Activated T-helper 17 cell treated with anti-CD3 and anti-CD28 coated beads, Interleukin-2, amount 50 U/mL, for 72 hours (primary cell): ENCODE results near the gene BAG1. TPM values are rescaled to one million over a fixed set of nuclear protein-coding genes. Genes with fewer than 3 reads are reported as not detected.

Experiments
- ATAC-seq: fragments of 150-1000 bp; cut with Tn5 transposase; replicated peaks from 2 replicates; pipeline ENCODE4 v1.10.0; 2021; ENCODE audit warnings: mild to moderate bottlenecking, moderate library complexity
- H3K27ac Mint-ChIP-seq: one replicate; pipeline ENCODE4 v1.8.0; 2022; ENCODE audit warnings: mixed read lengths
- H3K27me3 Mint-ChIP-seq: one replicate; pipeline ENCODE4 v1.8.0; 2022; ENCODE audit warnings: mixed read lengths
- H3K36me3 Mint-ChIP-seq: one replicate; pipeline ENCODE4 v1.8.0; 2022; ENCODE audit warnings: low read depth, mild to moderate bottlenecking, mixed read lengths
- H3K4me1 Mint-ChIP-seq: one replicate; pipeline ENCODE4 v1.8.0; 2022; ENCODE audit warnings: mixed read lengths
- H3K4me3 Mint-ChIP-seq: one replicate; pipeline ENCODE4 v1.8.0; 2022; ENCODE audit warnings: mild to moderate bottlenecking, mixed read lengths
- H3K9me3 Mint-ChIP-seq: one replicate; pipeline ENCODE4 v1.8.0; 2022; ENCODE audit warnings: mixed read lengths
- total RNA-seq, 2 donors: library from RNA; stranded (reverse); gene quantifications; one replicate each; pipeline ENCODE4 v1.2.3, GENCODE V29; 2022

BAG1 gene
- total RNA-seq, 2 donors from 2014 or later: 41.2 to 95.2 TPM

DNA sequence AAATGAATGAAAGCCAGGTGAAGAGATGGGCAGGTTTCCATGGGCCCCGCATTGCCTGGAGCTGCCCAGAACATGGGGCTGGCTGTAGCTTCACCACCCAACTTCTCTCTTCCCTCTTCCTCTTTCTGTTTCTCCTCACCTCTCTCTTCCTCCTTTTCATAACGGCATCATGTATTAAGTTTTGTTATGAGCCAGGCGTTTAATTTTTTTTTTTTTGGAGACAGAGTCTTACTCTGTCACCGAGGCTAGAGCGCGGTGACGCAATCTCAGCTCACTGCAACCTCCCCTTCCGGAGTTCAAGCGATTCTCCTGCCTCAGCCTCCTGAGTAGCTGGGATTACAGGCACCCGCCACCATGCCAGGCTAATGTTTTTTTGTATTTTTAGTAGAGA, 37.5 kb downstream of the BAG1 start:
- no peak for ATAC-seq
- no peaks in the 10 kb centered on the region for H3K36me3 Mint-ChIP-seq
- H3K27me3 Mint-ChIP-seq: peaks cover 3% of the 10 kb centered on the region
- no peak overlapping the region for H3K27ac Mint-ChIP-seq
- no peaks in the 10 kb centered on the region for H3K9me3 Mint-ChIP-seq
- H3K4me1 Mint-ChIP-seq: peaks cover 9% of the 10 kb centered on the region
- H3K4me3 Mint-ChIP-seq: no peak overlapping the region

GRCh38 chr9:33225319-33226147, 39.0 kb downstream of the BAG1 start:
- no peaks in the 10 kb centered on the region for H3K9me3 Mint-ChIP-seq
- ATAC-seq: peak; percentile 73
- peaks cover 3% of the 10 kb centered on the region for H3K27me3 Mint-ChIP-seq
- no peaks in the 10 kb centered on the region for H3K36me3 Mint-ChIP-seq
- peak overlapping the region; percentile 39 for H3K27ac Mint-ChIP-seq
- no peak overlapping the region for H3K4me3 Mint-ChIP-seq
- peaks cover 9% of the 10 kb centered on the region for H3K4me1 Mint-ChIP-seq

GRCh38 chr9:33223696-33224095, 40.8 kb downstream of the BAG1 start:
- ATAC-seq: no peak
- Mint-ChIP-seq H3K27ac (no peak overlapping the region), H3K27me3 (peaks cover 3% of the 10 kb centered on the region)

DNA sequence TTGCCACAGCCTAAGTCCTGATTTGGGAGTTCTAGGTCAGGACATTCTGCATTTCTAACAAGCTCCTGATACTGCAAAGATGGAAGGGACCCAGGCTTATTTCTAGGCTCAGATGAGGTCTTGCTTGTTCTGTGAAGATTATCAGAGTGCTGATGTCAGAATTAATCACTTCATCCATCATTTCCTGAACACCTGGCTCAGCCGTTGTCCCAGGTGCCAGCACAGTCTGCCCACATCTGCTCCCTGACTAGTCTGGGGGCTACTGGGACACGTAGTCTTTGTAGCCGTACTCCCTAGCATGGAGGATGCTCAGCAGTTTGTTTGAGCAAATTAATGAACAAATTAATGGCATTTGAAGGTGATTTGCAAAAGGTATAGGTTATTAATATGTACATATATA, 42.5 kb downstream of the BAG1 start:
- Mint-ChIP-seq H3K27me3 (peaks cover 3% of the 10 kb centered on the region), H3K9me3 (no peaks in the 10 kb centered on the region), H3K36me3 (no peaks in the 10 kb centered on the region), H3K4me1 (peaks cover 9% of the 10 kb centered on the region), H3K27ac (no peak overlapping the region), H3K4me3 (no peak overlapping the region)
- no peak for ATAC-seq

More at GRCh38 chr9:33223696-33224095, 40.8 kb downstream of the BAG1 start:
- H3K9me3 Mint-ChIP-seq: no peaks in the 10 kb centered on the region
- no peak overlapping the region for H3K4me3 Mint-ChIP-seq
- no peaks in the 10 kb centered on the region for H3K36me3 Mint-ChIP-seq
- peaks cover 9% of the 10 kb centered on the region for H3K4me1 Mint-ChIP-seq

DNA sequence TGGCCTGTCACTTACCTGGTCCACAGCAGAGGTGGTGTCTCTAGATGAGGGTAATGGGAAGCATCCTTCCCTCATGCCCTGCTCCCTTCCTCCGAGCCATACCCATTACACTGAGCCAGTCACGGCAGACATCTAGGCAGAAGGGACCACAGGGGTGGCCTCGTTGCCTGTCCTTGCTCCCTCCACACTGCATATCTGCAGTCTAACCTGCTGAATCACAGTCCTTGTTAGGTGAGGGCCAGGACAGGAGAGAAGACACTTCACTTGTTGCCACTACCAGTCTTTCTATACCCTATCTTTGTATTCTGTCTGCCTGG, 43.0 kb downstream of the BAG1 start:
- ATAC-seq: no peak
- peaks cover 9% of the 10 kb centered on the region for H3K4me1 Mint-ChIP-seq
- peaks cover 3% of the 10 kb centered on the region for H3K27me3 Mint-ChIP-seq
- no peak overlapping the region for H3K4me3 Mint-ChIP-seq
- no peaks in the 10 kb centered on the region for H3K9me3 Mint-ChIP-seq
- no peaks in the 10 kb centered on the region for H3K36me3 Mint-ChIP-seq
- no peak overlapping the region for H3K27ac Mint-ChIP-seq

DNA sequence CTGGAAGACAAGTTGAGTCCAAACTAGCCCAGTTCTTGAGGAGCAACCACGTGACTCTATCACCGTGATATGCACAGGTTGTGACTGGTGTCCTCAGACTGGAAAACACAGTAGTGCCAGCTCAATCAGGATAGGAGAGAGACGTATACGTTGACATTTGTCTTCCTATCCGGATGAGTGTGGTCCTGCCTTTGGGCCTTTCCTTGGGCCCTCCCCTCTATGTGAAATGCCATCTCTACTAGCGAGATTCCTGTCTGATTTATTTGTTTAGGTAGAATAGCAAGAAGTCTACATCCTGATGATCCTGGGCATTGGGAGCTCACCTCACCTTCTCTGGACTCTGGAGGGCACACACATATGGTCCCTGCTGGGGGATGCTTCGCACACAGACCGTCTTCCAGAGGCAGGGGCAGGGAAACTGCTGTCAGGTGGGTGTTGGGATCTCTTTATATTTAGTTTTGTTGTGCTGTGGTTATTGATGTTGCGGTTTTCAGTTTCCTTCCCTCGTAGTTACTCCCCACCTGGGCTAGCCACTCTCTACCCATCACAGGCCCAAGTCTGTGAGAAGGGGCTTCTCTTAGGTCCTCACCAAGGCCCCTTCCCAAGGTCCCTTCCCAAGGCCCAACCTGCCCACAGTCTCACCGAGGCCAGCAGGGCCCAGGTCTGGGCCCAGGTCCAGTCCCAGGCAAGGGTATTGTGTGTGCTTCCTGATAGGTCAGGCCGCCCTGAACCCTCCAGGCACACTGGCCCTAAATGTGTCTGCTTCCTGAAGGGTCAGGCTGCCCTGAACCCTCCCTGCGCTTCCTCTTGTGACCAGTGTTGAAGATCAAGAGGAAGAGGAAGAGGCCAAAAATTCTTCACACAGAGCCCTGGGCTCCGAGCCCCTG, 43.6 kb downstream of the BAG1 start:
- Mint-ChIP-seq H3K36me3 (no peaks in the 10 kb centered on the region), H3K27ac (no peak overlapping the region), H3K27me3 (peaks cover 3% of the 10 kb centered on the region), H3K9me3 (no peaks in the 10 kb centered on the region), H3K4me3 (no peak overlapping the region), H3K4me1 (peaks cover 8% of the 10 kb centered on the region)
- no peak for ATAC-seq

DNA sequence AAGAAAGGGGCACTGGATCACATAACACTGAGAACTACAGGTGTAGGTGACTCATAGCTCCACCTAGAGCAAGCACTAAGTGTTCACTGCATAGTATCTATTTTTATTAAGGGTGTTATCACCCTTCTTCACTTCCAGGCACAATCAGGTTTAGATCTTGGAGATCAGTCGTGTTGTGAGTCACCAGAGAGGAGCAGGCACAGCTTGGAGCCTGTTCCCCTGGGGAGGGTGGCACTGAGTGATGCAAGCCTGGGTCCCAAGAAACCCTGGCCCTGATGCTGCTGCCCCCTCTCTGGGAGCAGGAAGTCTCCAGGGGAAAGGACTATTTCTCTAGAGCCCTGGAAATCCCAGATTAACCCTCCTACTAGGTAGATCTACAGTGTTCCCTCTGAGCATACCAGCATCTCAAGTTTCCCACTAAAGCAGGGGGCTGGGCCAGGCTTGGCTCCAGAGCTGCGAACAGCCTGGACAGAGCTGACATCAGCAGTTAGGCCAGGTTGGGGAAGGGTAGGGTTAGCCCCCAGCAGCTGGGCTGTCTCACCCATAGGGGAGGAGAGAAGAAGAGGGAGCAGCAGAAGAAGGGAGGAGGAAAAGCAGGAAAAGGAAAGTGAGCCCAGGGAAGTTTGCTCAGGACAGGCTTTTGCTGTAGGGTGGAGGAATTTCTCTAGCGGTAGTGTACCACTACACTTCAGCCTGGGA, 52.7 kb downstream of the BAG1 start:
- Mint-ChIP-seq H3K9me3 (no peaks in the 10 kb centered on the region), H3K27ac (no peak overlapping the region), H3K4me1 (peaks cover 3% of the 10 kb centered on the region), H3K4me3 (no peak overlapping the region), H3K36me3 (no peaks in the 10 kb centered on the region), H3K27me3 (no peaks in the 10 kb centered on the region)
- no peak for ATAC-seq

- H3K27me3 Mint-ChIP-seq: no peaks in the 10 kb centered on the region
- no peak overlapping the region for H3K27ac Mint-ChIP-seq
- H3K4me1 Mint-ChIP-seq: peaks cover 3% of the 10 kb centered on the region
- no peaks in the 10 kb centered on the region for H3K36me3 Mint-ChIP-seq
- no peak for ATAC-seq
- no peaks in the 10 kb centered on the region for H3K9me3 Mint-ChIP-seq
- H3K4me3 Mint-ChIP-seq: no peak overlapping the region
Measured at GRCh38 chr9:33210006-33210715, 54.3 kb downstream of the BAG1 start.

GRCh38 chr9:33209394-33209793, 55.1 kb downstream of the BAG1 start:
- H3K4me1 Mint-ChIP-seq: peaks cover 3% of the 10 kb centered on the region
- H3K36me3 Mint-ChIP-seq: no peaks in the 10 kb centered on the region
- H3K27me3 Mint-ChIP-seq: no peaks in the 10 kb centered on the region
- no peak for ATAC-seq
- no peak overlapping the region for H3K27ac Mint-ChIP-seq
- H3K4me3 Mint-ChIP-seq: no peak overlapping the region
- H3K9me3 Mint-ChIP-seq: no peaks in the 10 kb centered on the region

- ATAC-seq: peak; percentile 90
- Mint-ChIP-seq H3K27ac (peak overlapping the region; percentile 5), H3K4me3 (peak overlapping the region; percentile 32), H3K27me3 (no peaks in the 10 kb centered on the region), H3K4me1 (no peaks in the 10 kb centered on the region), H3K36me3 (no peaks in the 10 kb centered on the region), H3K9me3 (no peaks in the 10 kb centered on the region)
Measured at GRCh38 chr9:33202552-33203201, 61.8 kb downstream of the BAG1 start.

Other genes starting within 250 kb of the BAG1 start
- gene DNAJA1, start 239.4 kb downstream of the BAG1 start, total RNA-seq: 100 to 1,000 TPM; 132 to 220 TPM
- 10 to 100 TPM; 24.2 to 30.9 TPM for gene SMU1, start 188.0 kb downstream of the BAG1 start, total RNA-seq
- gene B4GALT1, start 97.4 kb downstream of the BAG1 start, total RNA-seq: 10 to 100 TPM; 45.4 to 57.9 TPM
- gene SPINK4, start 24.5 kb downstream of the BAG1 start, total RNA-seq: not detected
- 10 to 100 TPM; 54.7 to 70.0 TPM for gene CHMP5, start 341 bp upstream of the BAG1 start, total RNA-seq
- 10 to 100 TPM; 32.0 to 56.5 TPM for gene NFX1, start 25.8 kb upstream of the BAG1 start, total RNA-seq
- under 1 TPM; 0.42 to 0.45 TPM for gene AQP7, start 137.9 kb upstream of the BAG1 start, total RNA-seq
- gene AQP3, start 182.9 kb upstream of the BAG1 start, total RNA-seq: 10 to 100 TPM; 37.3 to 72.5 TPM
- gene NOL6, start 209.2 kb upstream of the BAG1 start, total RNA-seq: 10 to 100 TPM; 25.9 to 58.3 TPM